ENCODE measurements around the gene ZFP91. TPM values are rescaled to one million over a fixed set of nuclear protein-coding genes. Genes with fewer than 3 reads are reported as not detected.
A peak's percentile ranks its signal among the peaks of the same experiment; 100 is the strongest.

The ZFP91 gene
- total and polyA plus RNA-seq, 2 donors (not counting 3 experiments of a cell fraction or from before 2014, with no cell fraction given), result 20.2 to 52.0 TPM

DNA sequence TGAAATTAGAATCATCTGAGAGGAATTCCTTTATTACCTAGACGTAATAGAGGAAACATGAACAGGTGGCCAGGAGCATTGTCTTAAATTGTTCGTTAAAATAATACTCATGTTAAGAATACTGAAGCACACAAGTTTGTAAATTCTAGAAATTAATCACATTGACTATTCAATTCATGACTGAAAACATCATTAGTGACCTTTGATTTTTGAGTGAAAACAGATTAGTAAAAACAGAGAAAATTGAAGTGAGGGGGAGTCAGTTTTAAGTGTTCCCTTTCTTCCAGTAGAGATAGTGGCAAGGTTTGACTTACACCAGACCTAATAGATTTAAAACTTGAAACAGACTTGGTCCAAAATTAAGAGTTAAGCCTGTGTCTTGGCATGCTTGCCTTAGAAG is 1.4 kb downstream of the ZFP91 start:
- H3K9me3 ChIP-seq (replicated peaks; ENCODE audit: control insufficient read depth, insufficient read depth, low read length), result no peaks in the 10 kb centered on the region
- TSS peak; percentile 19 for BruUV-seq (replicated peaks)
- no peaks in the 10 kb centered on the region for H3K36me3 ChIP-seq (ENCODE audit: control insufficient read depth in 2 of 2, extremely low read depth in 1 of 2, insufficient read depth in 2 of 2, low read length in 2 of 2)
- H3K4me1 ChIP-seq (ENCODE audit: control insufficient read depth, extremely low read depth, insufficient read depth, low read length), result peaks cover 30% of the 10 kb centered on the region
- H3K79me2 ChIP-seq (ENCODE audit: control insufficient read depth, insufficient read depth, low read length), result peaks cover 58% of the 10 kb centered on the region
- H3K27ac ChIP-seq (ENCODE audit: insufficient read depth, low read depth, low read length), result peak overlapping the region; percentile 95
- no peaks in the 10 kb centered on the region for H3K27me3 ChIP-seq (ENCODE audit: control insufficient read depth in 2 of 2, insufficient read depth in 2 of 2, low read length in 2 of 2)
- H4K20me1 ChIP-seq (replicated peaks; ENCODE audit: control insufficient read depth, extremely low read depth, insufficient read depth, low read length), result no peaks in the 10 kb centered on the region
- peak overlapping the region; percentile 93 for H3K4me2 ChIP-seq (ENCODE audit: insufficient read depth, low read length)
- H3K4me3 ChIP-seq (replicated peaks in 1 of 3; ENCODE audit: insufficient read depth in 1 of 3, low read depth in 1 of 3, low read length in 3 of 3), result peak overlapping the region; percentile 59 to 92 (median 76)
- H2AFZ ChIP-seq (ENCODE audit: low read depth, low read length), result no peak overlapping the region
- ChIA-PET CTCF (interaction anchor here (5.8 kb wide), 1 partner anchor 12 kb away, joined by 62 read pairs; no protein-coding TSS in a partner anchor), POLR2A (no interaction called here)
- H3K9me1 ChIP-seq (replicated peaks; ENCODE audit: control insufficient read depth, extremely low read depth, insufficient read depth, low read length), result no peaks in the 10 kb centered on the region
- intact Hi-C loops (cut with micrococcal nuclease) (no loop called here), dilution Hi-C loops (cut with MboI; ENCODE audit: extremely low pct_ligation_motif_present, low sequenced_read_pairs) (no loop called here)
- H3K9ac ChIP-seq (replicated peaks; ENCODE audit: extremely low read depth, insufficient read depth, low read length), result peak overlapping the region; percentile 97
- DNase-seq (ENCODE audit: low read depth, low spot score) (no peak), FAIRE-seq (no peak)
- TF ChIP-seq JUN (IDR thresholded peaks at IDR 0.05; ENCODE audit: borderline replicate concordance, insufficient read depth, insufficient read length, low read depth), result no peak
- no peak for TF ChIP-seq EZH2 (IDR thresholded peaks at IDR 0.05; ENCODE audit: borderline replicate concordance, low read depth, low read length, severe bottlenecking)
- no peak for TF ChIP-seq GATA2 (IDR thresholded peaks at IDR 0.05; ENCODE audit: insufficient read depth, insufficient read length, low read depth, low read length)
- TF ChIP-seq, protein P1, sequence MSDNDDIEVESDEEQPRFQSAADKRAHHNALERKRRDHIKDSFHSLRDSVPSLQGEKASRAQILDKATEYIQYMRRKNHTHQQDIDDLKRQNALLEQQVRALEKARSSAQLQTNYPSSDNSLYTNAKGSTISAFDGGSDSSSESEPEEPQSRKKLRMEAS (IDR thresholded peaks at IDR 0.05; ENCODE audit: insufficient read depth, insufficient read length), result no peak
- TF ChIP-seq POLR2AphosphoS5 (IDR thresholded peaks at IDR 0.05; ENCODE audit: insufficient read depth, low read depth, low read length), result no peak
- no peak for TF ChIP-seq MYC (IDR thresholded peaks at IDR 0.05; ENCODE audit: low read depth, low read length)
- no peak for TF ChIP-seq POLR2A (IDR thresholded peaks at IDR 0.05; ENCODE audit: low read depth, low read length)
- TF ChIP-seq, protein P2, sequence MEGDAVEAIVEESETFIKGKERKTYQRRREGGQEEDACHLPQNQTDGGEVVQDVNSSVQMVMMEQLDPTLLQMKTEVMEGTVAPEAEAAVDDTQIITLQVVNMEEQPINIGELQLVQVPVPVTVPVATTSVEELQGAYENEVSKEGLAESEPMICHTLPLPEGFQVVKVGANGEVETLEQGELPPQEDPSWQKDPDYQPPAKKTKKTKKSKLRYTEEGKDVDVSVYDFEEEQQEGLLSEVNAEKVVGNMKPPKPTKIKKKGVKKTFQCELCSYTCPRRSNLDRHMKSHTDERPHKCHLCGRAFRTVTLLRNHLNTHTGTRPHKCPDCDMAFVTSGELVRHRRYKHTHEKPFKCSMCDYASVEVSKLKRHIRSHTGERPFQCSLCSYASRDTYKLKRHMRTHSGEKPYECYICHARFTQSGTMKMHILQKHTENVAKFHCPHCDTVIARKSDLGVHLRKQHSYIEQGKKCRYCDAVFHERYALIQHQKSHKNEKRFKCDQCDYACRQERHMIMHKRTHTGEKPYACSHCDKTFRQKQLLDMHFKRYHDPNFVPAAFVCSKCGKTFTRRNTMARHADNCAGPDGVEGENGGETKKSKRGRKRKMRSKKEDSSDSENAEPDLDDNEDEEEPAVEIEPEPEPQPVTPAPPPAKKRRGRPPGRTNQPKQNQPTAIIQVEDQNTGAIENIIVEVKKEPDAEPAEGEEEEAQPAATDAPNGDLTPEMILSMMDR (IDR thresholded peaks at IDR 0.05; ENCODE audit: extremely low read depth in 1 of 2, insufficient read depth in 1 of 2, low read depth in 1 of 2, low read length in 2 of 2), result no peak
- TF ChIP-seq FOS (IDR thresholded peaks at IDR 0.05; ENCODE audit: borderline replicate concordance, insufficient read depth, low read length), result no peak

Measured in endothelial cell of umbilical vein (primary cell).